Nephron (organoid): ENCODE results near the gene SUMO2.
"Not testable (repeated sequence)": the region's sequence is repeated elsewhere in the genome, so short reads cannot be mapped to it uniquely, and the experiment has no call there.

Experiments
- H3K27ac Mint-ChIP-seq, 3 experiments: 2 replicates each; pipeline ENCODE4 v1.8.0; 2020; ENCODE audit warnings: mixed read lengths in 3 of 3, mild to moderate bottlenecking in 2 of 3, moderate library complexity in 1 of 3
- H3K27me3 Mint-ChIP-seq: 2 replicates; pipeline ENCODE4 v1.8.0; 2021; ENCODE audit warnings: low read depth, mild to moderate bottlenecking, moderate library complexity, mixed read lengths
- H3K36me3 Mint-ChIP-seq: 2 replicates; pipeline ENCODE4 v1.8.0; 2020; ENCODE audit warnings: low read depth, mixed read lengths
- H3K4me1 Mint-ChIP-seq: 2 replicates; pipeline ENCODE4 v1.8.0; 2020; ENCODE audit warnings: mixed read lengths
- H3K4me3 Mint-ChIP-seq, 3 experiments: 2 replicates each; pipeline ENCODE4 v1.8.0; 2020; ENCODE audit warnings: mild to moderate bottlenecking in 3 of 3, mixed read lengths in 3 of 3, moderate library complexity in 2 of 3
- H3K9me3 Mint-ChIP-seq: 2 replicates; pipeline ENCODE4 v1.8.0; 2020; ENCODE audit warnings: mixed read lengths
- TF ChIP-seq, protein P1 (sequence below), 3 experiments: fragments of 200-600 bp; sonication (generic); IDR thresholded peaks; one replicate each; pipeline ENCODE4 v1.5.0; 2021; ENCODE audit warnings: antibody characterized with exemption in 3 of 3; ENCODE audit not compliant: unreplicated experiment in 3 of 3

The SUMO2 gene

DNA sequence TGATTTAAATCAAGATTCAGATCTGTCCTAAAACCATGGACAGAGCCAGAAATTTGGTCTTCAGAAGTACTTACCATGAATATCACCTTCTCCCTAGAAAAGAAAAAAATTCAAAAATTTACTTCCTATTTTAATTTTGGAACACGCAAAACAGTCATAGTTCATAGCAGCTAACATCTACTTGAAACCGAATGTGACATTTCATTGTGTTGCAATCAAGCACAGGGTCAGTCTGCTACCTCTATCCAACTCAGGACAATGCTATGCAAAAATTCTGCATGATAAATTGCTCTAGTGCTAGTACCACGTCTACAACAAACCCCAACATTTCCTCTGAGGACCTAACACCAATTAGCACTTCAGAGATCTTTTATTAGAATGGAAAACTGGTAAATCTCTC, 36.2 kb downstream of the SUMO2 start:
- Mint-ChIP-seq H3K9me3 (no peaks in the 10 kb centered on the region), H3K27me3 (no peaks in the 10 kb centered on the region), H3K36me3 (peaks cover 62% of the 10 kb centered on the region), H3K4me3 (no peak overlapping the region), H3K4me1 (peaks cover 5% of the 10 kb centered on the region), H3K27ac (no peak overlapping the region)
- TF ChIP-seq, protein P1, sequence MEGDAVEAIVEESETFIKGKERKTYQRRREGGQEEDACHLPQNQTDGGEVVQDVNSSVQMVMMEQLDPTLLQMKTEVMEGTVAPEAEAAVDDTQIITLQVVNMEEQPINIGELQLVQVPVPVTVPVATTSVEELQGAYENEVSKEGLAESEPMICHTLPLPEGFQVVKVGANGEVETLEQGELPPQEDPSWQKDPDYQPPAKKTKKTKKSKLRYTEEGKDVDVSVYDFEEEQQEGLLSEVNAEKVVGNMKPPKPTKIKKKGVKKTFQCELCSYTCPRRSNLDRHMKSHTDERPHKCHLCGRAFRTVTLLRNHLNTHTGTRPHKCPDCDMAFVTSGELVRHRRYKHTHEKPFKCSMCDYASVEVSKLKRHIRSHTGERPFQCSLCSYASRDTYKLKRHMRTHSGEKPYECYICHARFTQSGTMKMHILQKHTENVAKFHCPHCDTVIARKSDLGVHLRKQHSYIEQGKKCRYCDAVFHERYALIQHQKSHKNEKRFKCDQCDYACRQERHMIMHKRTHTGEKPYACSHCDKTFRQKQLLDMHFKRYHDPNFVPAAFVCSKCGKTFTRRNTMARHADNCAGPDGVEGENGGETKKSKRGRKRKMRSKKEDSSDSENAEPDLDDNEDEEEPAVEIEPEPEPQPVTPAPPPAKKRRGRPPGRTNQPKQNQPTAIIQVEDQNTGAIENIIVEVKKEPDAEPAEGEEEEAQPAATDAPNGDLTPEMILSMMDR (IDR thresholded peaks at IDR 0.05; ENCODE audit: unreplicated experiment in 3 of 3): no peak

DNA sequence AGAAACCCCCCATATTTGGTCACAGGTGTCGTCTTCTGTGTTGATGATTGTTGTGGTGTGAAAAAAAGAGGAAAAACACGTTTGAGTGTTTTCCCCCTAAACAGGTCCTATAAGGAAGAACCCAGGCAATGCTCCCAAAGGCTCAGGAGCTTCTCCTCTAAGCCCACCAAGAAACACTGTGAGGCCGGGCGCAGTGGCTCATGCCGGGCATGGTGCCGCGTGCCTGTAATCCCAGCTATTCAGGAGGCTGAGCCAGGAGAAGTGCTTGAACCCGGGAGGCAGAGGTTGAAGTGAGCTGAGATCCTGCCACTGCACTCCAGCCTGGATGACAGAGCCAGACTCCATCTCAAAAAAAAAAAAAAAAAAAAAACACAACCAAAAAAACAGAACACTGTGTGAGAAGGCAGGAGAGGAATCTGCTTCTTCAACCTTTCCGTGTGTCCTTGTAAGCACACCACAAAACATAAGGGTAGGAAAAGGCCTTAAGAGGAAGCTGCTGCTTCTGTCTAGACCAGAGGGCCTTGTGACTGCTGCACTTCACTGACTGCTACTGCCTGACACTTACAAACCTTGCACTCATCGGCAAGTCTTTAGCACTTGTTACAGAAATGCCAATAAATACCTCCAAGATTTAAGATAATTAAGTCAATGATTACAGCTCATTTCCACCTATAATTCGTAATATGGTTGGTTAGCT, 37.8 kb downstream of the SUMO2 start:
- H3K9me3 Mint-ChIP-seq: no peaks in the 10 kb centered on the region
- H3K27ac Mint-ChIP-seq: no peak overlapping the region
- H3K36me3 Mint-ChIP-seq: peaks cover 77% of the 10 kb centered on the region
- H3K4me3 Mint-ChIP-seq: no peak overlapping the region
- peaks cover 5% of the 10 kb centered on the region for H3K4me1 Mint-ChIP-seq
- H3K27me3 Mint-ChIP-seq: no peaks in the 10 kb centered on the region
- TF ChIP-seq, protein P1 (IDR thresholded peaks at IDR 0.05; ENCODE audit: unreplicated experiment in 3 of 3): no peak

DNA sequence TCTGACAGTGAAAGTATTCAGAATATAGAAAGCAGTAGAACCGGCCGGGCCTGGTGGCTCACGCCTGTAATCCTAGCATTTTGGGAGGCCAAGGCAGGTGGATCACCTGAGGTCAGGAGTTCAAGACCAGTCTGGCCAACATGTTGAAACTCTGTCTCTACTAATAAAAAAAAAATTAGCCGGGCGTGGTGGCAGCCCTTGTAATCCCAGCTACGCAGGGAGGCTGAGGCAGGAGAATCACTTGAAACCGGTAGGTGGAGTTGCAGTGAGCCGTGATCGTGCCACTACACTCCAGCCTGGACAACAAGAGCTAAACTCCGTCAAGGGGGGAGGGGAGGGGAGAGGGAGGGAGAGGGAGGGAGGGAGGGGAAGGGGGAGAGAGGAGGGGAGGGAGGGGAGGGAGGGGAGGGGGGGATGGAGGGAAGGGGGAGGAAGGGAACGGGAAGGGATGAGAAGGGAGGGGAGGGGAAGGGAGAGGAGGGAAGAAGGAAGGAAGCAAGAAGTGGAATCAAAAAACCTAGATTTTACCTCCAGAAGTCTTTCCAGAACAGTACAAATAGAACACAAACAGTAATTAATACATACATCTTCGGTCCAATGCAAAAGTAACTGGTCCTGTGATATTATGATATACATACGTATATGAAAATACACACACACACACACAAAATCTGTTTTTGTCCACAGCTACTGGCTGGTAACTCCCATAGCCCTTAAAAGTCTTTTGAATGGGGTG, 40.4 kb downstream of the SUMO2 start:
- Mint-ChIP-seq H3K4me1 (no peaks in the 10 kb centered on the region), H3K27ac (no peak overlapping the region), H3K27me3 (no peaks in the 10 kb centered on the region), H3K36me3 (peaks cover 73% of the 10 kb centered on the region), H3K4me3 (no peak overlapping the region), H3K9me3 (no peaks in the 10 kb centered on the region)
- TF ChIP-seq, protein P1 (IDR thresholded peaks at IDR 0.05; ENCODE audit: unreplicated experiment in 3 of 3): no peak

DNA sequence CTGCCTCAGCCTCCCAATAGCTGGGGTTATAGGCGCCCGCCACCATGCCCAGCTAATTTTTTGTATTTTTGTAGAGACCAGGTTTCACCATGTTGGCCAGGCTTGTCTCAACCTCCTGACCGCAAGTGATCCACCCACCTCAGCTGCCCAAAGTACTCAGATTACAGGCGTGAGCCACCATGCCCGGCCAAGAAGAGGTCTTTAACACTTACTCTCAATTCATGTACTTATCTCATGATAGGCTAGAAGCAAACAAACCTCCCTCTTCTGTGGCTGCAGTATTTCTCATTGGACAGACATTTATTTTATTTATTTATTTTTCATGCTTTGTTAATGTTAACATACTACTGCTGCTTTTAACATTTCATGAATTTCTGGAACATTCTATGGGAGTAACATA, 44.2 kb downstream of the SUMO2 start:
- Mint-ChIP-seq H3K4me3 (no peak overlapping the region), H3K27me3 (no peaks in the 10 kb centered on the region), H3K4me1 (no peaks in the 10 kb centered on the region), H3K27ac (no peak overlapping the region), H3K36me3 (peaks cover 62% of the 10 kb centered on the region), H3K9me3 (no peaks in the 10 kb centered on the region)
- TF ChIP-seq, protein P1 (IDR thresholded peaks at IDR 0.05; ENCODE audit: unreplicated experiment in 3 of 3): no peak

DNA sequence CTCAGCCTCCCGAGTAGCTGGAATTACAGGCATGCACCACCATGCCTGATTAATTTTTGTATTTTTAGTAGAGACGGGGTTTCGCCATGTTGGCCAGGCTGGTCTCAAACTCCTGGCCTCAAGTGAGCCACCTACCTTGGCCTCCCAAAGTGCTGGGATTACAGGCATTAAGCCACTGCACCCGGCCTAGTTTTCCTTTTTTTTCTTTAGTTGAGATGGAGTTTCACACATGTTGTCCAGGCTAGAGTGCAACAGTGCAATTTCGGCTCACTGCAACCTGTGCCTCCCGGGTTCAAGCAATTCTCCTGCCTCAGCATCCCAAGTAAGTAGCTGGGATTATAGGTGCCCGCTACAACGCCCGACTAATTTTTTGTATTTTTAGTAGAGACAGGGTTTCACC, 45.0 kb downstream of the SUMO2 start:
- H3K27ac Mint-ChIP-seq, H3K27me3 Mint-ChIP-seq, H3K4me3 Mint-ChIP-seq, H3K4me1 Mint-ChIP-seq, H3K9me3 Mint-ChIP-seq: not testable (repeated sequence)
- peaks cover 57% of the 10 kb centered on the region for H3K36me3 Mint-ChIP-seq

DNA sequence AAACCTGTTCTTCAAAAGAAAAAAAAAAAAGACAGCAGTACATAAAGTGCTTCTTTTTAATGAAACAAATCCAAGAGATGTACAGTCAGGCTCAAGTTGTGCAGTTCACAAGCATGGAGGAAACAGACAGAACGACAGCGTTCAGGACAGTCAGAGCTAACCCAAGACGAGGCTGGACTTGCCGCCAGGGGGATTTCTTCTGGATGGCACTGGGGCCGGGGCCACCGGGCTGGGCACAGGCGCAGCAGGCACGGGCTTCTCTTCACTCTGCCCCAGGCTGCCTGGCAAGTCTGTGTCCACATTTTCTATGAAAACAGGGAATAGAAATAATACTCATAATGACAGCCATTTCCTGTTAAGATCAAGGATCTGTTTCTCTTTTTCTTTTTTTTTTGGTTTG, 46.8 kb downstream of the SUMO2 start:
- H3K27ac Mint-ChIP-seq: peak overlapping the region in 1 of 3 experiments; percentile 8
- H3K4me3 Mint-ChIP-seq: no peak overlapping the region
- no peaks in the 10 kb centered on the region for H3K4me1 Mint-ChIP-seq
- H3K27me3 Mint-ChIP-seq: no peaks in the 10 kb centered on the region
- peaks cover 45% of the 10 kb centered on the region for H3K36me3 Mint-ChIP-seq
- TF ChIP-seq, protein P1 (IDR thresholded peaks at IDR 0.05; ENCODE audit: unreplicated experiment in 3 of 3): no peak
- no peaks in the 10 kb centered on the region for H3K9me3 Mint-ChIP-seq
